HG03175 (cell line): ENCODE data around the gene SAMD8.

Experiments used
- ATAC-seq: cut with Tn5 transposase; IDR thresholded peaks from one replicate; pipeline ENCODE4 v1.9.1; 2021; ENCODE audit warnings: mild to moderate bottlenecking, moderate library complexity; ENCODE audit not compliant: unreplicated experiment

Gene SAMD8

DNA sequence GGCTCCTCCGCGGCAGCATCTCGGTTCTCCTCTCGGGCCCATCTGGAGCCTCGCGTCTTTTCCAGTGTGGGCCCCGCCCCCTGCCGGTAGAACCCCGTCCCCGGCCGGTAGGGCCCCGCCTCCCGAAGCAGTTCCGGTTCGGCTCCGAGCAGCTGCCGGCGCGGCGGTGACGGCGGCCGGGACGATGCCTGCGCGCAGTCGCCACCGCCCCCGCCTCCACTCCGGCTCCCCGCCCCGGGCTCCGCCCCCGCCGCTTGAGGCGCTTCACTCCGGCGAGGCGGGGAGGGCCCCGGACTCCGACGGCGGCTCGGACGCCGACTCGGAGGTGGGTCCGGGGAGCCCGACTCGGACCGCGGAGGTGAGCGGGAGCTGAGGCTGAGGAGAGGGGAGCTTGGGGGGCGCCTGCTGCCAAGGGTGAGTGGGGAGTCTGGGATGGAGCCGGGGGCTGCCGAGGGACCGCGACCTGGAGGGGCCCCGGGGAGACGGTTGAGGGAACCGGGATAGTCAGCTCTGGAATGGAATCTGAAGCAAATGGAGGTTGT, at the start of gene SAMD8:
SAMD8 (plus strand) TSS at position 292 of the 542 bp plus-strand sequence. CDS start 38,873 bp downstream, outside the sequence.
- peak; percentile 86 for ATAC-seq

DNA sequence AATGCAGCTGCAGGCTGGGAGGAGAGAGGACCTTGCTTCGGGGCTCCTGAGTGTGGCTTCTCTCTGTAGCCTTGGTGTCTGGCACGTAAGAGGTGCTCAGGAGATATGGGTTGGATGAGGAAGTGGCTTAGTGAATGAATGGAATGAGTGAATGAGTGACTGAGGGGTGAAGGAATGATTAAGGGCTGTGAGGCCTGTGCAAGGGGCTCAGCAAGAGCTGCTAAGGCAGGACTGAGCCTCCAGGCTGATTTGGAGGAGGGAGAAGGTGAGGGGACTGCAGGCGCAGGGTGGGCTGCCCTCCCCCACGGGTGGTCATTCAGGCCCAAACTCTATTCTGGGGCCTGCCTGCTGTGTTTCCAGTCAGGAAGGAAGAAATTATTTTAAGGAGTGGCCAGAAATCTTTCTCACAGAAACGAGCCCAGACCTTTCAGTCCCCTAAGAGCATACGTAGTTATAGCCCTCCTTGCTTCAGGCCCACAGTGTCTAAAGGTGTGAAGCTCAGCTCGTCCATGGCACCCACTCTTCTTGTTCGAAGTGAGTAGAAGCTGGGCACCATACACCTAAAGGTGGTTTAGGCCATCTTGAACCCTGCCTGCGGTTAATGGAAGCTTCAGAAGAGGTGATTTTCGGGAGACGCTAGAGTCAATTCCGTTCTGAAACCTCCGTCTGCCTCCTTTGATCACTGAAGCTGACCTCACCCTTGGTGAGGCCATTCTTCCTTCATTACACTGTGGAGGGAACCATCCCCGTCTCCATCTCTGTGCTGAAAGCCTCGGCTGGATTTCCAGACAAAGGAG, 49.5 kb upstream of the SAMD8 start:
- ATAC-seq = no peak

DNA sequence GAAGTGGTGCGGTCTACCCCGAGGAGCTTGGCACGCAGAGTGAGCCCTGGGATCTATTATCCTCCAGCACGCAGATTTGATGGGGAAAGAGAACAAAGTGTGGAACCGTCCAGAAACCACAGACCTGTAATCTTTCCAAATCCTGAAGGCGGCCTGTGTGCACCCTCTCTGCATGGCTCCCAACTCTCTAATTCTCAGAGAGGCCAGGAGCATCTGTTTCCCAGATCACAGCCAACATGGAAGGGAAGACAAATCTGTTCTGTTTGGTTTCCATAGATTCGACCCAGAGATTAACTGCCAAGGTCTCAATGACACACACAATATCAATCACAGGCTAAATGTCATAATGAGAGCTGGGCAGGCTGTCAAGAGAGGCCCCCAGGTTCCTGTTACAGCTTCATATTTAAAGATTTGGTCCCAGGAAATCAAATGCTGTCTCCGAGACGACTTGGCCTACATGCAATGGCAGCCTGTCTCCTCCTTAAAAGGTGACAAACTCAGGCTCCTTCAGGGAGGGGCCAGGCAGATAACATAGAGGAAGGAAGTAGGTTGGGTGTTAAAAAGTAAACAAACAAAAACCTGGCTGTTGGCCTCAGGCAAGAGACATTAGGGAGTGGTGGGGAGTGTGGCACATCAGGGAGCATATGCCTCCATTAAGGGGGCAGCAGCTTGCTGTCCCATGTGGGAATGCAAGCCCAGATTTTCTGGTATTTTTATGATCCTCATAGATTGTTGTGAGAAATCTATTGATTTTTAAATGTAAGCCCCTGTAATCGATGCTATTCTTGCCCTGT, 48.8 kb upstream of the SAMD8 start:
- ATAC-seq = no peak

DNA sequence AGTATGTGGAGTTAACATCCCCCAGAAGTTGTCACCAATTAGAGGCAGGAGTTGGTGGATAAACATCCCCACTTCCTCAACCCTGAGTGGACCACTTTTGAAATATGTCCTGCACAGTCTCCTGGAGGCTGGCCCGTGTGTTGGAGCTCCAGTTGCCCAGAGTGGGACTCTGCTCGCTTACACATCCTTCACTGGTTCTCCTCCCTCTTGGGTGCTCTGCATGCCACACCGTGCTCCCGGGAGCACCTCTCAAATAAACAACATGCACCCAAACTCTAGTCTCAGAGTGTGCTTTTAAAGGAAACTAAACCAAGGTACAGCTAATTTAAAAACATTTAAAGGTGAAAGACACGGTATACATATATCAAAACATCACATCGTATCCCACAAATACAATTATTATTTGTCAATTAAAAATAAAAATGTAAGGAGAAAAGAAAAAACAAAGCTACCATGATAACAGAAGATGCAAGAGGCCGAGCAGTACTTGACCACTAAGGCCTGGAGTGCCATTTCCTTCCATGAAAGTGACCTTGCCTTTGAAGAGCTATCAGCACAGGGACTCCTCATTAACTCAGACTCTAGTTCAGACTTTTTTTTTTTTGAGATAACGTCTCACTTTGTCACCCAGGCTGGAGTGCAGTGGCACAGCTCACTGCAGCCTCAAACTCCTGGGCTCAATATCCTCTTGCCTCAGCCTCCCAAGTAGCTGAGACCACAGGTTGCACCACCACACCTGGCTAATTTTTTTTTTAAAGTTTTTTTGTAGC, 47.8 kb upstream of the SAMD8 start:
- ATAC-seq = no peak

DNA sequence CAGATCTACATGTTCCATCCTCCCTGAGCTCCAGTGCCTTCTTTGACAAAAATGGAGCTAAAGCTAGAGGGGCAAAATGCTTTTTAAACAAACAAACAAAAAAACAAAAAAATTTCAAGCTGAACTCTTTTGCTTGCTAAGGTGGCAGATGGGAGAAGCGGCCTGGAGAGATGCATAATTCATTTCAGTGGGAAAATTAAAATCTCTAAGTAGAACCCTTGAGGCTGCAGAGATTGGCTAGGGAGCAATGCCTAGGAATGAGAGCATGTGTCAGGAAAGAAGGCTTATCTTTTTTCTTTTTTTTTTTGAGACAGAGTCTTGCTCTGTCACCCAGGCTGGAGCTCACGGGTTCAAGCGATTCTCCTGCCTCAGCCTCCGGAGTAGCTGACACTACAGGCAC, 46.4 kb upstream of the SAMD8 start:
- no peak for ATAC-seq

DNA sequence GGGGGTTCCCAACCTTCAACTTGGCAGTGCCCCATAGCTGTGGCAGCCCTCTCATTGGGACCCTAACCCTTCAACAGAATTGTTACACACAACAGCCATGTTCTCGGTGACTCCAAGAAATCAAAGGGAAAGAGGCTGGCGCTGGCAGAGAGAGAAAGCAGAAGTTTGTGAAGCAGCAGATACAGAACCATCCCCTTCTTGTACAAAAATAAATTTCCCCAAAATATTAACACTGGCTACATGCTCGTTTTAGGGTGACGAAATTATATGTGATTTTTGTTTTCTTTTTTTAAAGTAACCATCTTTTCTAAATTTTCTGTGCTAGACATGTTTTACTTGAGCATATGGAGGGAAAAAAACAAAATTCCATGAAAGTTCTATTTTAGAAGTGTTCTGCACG, 45.2 kb upstream of the SAMD8 start:
- ATAC-seq = no peak

DNA sequence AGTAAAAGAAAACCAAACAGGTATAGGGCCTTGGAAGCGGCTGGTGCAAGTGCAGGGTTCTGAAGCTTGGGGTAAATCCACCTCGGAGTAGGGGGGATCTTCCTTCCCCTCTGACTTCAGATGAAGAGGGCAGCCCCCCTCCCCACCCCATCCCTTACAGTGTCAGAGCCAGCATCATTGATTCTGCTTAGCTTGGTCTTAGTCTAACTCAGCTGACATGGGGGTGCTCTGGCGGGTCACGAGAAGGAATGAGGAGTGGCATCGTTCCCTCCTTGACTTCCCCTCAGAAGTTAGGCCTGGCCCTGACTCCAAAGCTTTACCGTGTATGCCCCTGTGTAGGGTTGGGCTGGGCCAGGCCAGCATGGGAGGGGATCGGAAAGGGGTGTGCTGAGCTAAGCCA, 44.2 kb upstream of the SAMD8 start:
- ATAC-seq = no peak

DNA sequence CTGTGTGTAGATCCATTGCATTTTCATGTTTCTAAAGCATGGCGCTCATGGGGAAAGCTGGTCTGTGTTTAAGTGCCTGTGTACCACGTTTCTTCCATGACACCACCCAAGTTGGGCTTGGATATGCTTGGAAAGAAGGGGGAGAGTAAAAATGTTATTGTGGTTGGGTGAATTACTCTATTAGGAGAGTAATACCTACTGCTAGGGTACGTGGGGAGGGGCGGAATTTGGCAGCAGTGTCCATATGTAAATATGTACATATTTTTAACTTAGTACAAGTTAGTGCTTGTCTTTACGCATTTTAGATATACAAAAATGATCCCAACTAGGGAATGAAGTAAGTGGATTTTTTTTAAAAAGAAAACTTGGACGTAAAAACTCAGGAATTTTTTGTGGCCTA, 42.9 kb upstream of the SAMD8 start:
- no peak for ATAC-seq

DNA sequence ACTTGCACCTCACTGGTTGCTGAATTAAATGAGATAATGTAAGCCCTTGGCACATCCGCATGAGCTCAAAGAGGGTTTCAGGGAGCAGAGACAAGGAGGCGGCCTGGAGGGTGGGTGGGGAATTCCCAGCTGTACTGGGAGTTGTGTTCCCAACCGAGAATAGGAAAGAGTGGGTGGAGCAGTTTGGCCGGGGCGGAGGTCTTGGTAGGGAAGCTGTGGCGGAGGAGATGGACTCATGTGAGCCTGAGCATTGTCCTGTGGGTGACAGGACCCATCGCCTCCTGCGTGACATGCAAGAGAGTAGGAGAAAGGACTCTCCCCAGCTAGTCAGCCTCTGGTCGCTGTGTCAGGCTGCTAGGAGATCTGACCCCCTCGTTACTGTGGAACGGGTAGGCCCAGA, 41.0 kb upstream of the SAMD8 start:
- no peak for ATAC-seq

DNA sequence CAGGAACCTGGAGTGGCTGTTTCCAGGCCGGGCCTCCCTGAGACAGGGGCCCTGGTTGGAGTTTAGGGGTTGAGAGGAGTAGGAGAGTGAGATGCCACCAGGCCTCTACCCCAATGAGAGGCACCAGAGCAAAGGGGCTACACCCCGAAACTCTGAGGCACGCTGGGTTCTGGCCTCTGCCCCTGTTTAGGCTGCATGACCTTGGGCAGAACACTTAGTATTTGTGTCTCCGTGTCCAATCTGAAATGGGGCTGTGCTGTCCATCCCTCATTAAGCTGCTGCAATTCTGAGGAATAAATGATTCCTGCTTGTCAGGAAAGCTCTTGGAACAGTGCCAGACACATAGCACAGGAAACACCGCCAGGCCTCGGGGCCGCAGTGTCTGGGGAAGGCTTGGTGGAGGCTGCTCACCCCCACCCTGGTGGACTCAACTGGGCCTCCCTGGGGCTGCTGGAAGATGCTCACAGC, 40.5 kb upstream of the SAMD8 start:
- ATAC-seq = no peak

DNA sequence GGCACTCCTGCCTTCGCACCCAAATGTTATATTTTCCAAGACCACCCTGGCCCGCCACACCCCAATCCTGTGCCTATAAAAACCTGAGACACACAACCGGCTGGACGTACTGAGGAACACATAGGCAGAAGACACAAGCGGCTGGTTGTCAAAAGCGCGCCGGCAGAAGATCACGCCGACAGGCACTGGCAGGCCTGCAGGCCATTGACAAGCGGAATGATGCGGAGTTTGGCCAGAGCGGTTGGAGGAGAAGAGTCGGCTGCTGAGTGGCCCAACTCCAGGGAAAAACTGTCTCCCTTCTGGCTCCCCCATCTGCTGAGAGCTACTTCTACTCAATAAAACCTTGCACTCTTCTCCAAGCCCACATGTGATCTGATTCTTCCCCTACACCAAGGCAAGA, 39.7 kb upstream of the SAMD8 start:
- ATAC-seq = no peak

DNA sequence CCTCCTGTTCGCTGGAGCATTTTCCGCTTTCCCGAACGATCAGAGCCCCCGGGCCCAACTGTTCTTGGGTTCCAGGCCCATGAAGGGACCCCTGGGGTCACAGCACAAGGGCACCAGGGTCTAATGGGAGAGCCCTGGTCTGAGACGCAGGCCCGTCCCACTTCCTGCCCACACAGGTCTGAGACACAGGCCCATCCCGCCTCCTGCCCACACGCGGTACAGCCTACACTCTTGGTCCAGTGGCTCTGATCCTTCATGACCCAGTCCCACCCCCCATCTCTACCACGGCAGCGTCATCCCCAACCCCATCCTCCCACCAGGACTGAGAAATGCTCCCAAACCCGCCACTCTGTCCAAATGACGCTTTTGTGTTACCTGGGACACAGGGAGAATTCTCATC, 38.7 kb upstream of the SAMD8 start:
- no peak for ATAC-seq

DNA sequence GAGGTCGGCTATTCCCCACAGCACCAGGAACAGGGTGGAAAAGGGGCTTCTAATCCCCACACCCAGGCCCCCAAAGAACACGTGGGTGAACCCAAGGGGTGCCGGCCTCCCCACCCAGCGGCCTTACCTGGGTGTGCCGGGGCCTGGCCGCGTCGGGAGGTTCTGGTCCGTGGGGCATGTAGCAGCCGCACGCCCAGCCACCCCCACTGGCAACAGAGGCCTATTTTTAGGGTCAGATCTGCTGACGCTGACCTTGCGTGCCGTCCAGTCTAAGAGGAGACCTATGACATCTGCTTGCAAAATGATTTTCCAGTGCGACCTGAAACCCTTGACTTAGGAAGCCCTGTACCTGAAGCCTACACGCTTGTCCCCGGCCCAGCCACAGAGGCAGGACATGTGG, 38.0 kb upstream of the SAMD8 start:
- no peak for ATAC-seq

DNA sequence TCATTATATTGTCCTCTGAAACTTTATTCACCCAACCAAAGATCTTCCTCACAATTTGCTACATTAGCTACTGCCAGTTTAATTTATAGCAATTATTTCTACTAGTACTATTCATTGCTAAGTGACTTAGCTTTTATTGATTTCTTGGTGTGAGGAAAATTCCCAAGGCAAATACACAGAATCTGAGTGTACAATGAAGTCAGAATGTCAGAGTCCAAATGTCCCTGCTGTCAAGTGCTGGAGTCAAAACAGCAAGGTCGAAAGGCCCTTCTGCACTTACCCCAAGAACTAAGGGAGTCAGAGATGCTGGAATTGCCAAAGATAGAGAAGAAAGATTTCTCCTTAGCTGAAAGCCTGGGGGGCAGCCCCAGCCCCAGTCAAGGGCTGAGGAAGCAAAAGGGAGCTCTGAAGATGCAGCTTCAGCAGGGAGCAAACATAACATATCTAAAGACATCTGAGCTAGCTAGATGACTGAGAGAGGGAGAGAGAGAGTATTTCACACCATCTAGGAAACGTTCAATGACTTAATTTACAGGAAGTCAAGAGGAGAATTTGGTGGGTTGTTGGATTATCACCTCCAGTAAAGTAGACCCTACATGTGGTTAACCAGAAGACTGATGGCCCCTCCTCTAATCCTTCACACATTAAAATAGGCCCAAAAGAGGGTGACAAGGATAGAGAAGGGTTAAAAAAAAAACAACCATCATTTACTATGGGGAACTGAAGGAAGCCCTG, 36.6 kb upstream of the SAMD8 start:
- ATAC-seq = no peak

DNA sequence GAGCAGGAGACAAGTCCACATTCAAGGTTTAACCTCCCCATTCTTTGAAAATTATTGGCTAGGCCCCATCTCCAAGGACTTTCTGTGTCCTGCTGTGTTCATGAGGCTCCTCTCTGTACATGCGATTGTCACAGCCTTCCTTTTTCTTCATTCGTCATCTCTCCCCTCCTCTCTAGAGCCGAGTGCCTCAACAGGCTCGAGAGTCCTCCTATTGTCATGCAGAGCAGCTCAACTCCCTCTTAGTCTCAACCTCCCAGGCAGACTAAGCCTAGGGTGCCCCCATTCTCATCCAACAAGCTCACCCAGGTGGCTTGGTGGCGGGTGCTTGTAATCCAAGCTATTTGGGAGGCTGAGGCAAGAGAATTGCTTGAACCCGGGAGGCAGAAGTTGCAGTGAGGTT, 35.1 kb upstream of the SAMD8 start:
- ATAC-seq = no peak

DNA sequence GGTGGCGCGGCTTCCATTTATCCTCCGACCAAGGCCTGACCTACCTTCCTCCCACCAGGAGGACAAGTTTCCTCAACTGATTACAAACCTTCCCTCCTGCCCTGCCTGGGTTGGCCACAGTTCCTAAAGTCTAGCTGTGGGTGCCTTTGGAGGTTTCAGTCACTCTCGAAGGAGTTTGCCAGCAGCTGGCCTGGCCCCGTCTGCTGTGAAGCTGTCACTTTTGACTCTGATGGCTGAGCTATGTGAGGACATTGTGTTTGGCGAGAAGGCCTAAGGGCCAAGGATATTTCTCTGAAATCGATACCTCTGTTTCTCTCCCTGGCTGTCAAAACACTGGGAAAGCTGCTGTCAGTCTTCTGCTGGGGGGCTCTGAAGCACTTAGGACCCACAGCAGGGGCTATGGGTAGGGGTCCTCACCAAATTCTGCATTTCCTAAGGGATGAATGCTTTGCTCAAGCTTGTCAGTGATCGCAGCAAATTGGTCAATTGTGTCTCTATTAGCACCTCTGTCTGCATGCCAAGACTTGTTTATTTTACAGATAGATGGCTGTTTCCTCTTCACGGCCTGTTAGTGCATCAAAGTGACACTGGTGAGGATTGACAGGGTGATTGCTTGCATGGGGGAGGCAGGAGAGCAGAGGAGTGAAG, 31.9 kb upstream of the SAMD8 start:
- ATAC-seq = no peak

DNA sequence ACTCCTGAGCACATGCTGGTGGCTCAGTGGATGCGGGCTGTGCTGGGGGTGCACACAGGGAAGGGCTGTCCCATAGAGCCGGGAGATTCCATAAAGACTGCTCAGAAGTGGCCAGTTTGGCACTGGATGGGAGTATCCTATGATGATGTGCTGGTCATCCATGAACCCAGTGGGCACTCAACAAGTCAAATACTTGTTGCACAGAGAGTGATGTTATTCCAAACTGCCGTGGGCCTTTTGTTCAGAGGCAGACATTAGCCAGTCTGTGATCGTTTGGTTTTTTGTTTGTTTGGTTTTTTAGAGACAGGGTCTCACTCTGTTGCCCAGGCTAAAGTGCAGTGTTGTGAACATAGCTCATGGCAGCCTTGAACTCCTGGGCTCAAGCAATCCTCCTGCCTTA, 30.9 kb upstream of the SAMD8 start:
- no peak for ATAC-seq

DNA sequence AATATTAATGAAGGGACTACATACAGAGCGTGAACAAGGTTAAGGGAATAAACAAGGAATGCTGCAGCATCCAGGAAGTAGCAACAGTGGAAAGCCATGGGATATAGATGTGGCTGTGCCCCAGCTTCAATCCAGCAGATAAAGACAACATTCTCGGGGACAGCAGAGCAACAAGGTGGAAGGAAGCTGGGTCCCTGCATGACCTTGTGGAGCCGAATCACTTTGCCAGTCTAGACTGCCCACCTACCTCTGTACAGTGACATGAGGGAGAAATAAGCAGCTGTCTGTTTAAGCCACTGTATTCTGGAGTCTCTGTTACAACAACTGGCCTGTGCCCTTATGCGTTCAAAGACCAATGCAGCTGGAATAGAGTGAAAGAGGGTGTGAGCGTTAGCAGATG, 30.1 kb upstream of the SAMD8 start:
- no peak for ATAC-seq

DNA sequence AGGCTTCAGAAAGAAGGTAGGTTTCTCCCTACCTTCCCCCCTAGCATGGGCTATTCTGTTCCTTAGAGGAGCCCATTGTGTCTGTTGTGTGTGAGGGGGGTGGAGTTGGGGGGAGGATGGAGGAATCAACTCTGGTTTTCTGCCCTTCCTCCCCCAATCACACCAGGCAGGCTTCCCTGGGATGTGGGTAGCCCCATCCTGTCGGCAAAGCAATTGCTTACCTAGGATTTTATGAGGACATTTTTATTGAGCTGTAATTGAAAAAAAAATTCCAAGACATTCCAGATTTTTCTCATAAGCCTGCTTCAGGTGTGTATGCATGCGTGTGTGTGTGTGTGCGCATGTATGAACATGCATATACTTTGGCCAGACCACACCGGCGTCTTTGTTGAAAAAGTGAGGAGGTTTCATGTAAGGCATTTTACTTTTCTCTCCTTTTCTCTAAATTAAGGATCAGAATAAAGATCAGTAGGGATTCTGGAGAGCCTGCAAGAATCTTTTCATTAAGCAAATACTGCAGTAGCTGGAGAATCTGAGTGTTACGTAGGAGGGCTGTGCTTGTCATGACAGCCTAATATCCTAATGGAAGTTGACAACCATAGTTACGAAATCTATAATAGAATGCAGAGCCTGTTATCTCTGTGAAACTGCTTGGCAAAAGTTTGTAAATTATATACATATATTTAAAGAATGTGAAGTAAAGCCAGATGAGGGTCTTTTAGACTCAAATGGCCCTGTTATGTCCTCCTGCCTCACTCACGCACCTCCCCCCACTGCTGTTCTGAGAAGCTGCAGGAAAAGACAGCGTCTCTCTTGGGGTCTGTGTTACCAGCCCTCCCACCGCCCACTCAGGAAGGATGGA, 27.3 kb upstream of the SAMD8 start:
- ATAC-seq = no peak
